ENCODE results near the gene PRR3. TPM values are rescaled to one million over a fixed set of nuclear protein-coding genes. Genes with fewer than 3 reads are reported as not detected.
A peak's percentile ranks its signal among the peaks of the same experiment; 100 is the strongest.

Gene PRR3
- total RNA-seq, 2 donors from 2014 or later, result 6.9 to 10.4 TPM

DNA sequence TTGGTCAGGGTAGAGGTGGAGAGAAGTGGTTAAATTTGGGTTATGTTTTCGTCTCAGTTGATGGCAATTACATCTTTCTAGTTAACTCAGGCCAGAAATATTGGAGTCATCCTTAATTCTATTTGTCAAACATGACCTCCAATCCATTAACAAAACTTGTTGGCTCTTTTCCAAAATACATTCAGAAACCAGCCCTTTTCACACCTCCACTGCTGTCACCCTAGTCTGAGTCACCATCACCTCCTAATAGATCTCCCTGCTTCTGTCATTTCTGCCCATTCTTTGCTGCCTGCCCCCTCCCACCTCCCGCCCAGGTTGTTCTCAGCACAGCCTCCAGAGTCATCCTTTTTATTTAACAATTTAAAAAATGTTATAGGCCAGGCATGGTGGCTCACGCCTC is 11.2 kb downstream of the PRR3 start:
- intact Hi-C loops (cut with DNase I), result no loop called here
- H3K27ac ChIP-seq, result no peak overlapping the region
- no peak for ATAC-seq
- no peaks in the 10 kb centered on the region for H3K9me3 ChIP-seq
- peaks cover 37% of the 10 kb centered on the region for H3K4me1 ChIP-seq
- WGBS, 2 donors, result 61% methylated on average over 3 of the region's 3 CpGs
- DNase-seq, result no peak
- H3K36me3 ChIP-seq (replicated peaks in 1 of 2; ENCODE audit: insufficient read depth in 1 of 2, low read depth in 2 of 2), result no peaks in the 10 kb centered on the region
- no peaks in the 10 kb centered on the region for H3K27me3 ChIP-seq
- TF ChIP-seq, protein P1, sequence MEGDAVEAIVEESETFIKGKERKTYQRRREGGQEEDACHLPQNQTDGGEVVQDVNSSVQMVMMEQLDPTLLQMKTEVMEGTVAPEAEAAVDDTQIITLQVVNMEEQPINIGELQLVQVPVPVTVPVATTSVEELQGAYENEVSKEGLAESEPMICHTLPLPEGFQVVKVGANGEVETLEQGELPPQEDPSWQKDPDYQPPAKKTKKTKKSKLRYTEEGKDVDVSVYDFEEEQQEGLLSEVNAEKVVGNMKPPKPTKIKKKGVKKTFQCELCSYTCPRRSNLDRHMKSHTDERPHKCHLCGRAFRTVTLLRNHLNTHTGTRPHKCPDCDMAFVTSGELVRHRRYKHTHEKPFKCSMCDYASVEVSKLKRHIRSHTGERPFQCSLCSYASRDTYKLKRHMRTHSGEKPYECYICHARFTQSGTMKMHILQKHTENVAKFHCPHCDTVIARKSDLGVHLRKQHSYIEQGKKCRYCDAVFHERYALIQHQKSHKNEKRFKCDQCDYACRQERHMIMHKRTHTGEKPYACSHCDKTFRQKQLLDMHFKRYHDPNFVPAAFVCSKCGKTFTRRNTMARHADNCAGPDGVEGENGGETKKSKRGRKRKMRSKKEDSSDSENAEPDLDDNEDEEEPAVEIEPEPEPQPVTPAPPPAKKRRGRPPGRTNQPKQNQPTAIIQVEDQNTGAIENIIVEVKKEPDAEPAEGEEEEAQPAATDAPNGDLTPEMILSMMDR (IDR thresholded peaks at IDR 0.05), result no peak
- no peak for TF ChIP-seq POLR2A (IDR thresholded peaks at IDR 0.05)
- no peak overlapping the region for H3K4me3 ChIP-seq

DNA sequence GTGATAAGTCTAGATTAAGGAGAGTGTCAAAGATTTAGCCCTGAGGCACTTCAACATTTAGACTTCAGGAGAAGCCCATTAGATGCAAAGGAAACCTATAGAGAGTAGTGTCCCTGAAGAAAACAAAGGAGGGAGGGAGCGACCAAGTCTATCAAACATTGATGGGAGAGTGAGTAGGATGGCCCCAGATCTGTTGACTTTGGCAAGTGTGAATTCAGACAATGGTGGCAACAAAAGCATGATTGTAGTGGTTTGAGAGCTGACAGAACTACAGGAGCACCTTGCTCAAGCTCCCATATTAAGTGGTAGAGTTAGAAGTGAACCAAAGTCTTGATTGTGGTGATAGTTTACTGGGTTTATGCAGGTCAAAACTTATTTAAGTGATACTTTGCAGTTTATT is 13.2 kb downstream of the PRR3 start:
- intact Hi-C loops (cut with DNase I), result no loop called here
- H3K27ac ChIP-seq, result peak overlapping the region in 3 of 4 donors; percentile 70 to 94 (median 88)
- TF ChIP-seq, protein P1 (IDR thresholded peaks at IDR 0.05), result no peak
- no peak for TF ChIP-seq POLR2A (IDR thresholded peaks at IDR 0.05)
- ATAC-seq (no peak), DNase-seq (no peak)
- peaks cover 48% of the 10 kb centered on the region for H3K4me1 ChIP-seq
- peak overlapping the region; percentile 45 to 62 for H3K4me3 ChIP-seq
- 26 to 32% methylated on average over 1 of the region's 1 CpG for WGBS, 2 donors
- H3K9me3 ChIP-seq, result no peaks in the 10 kb centered on the region
- no peaks in the 10 kb centered on the region for H3K27me3 ChIP-seq
- no peaks in the 10 kb centered on the region for H3K36me3 ChIP-seq (replicated peaks in 1 of 2; ENCODE audit: insufficient read depth in 1 of 2, low read depth in 2 of 2)

DNA sequence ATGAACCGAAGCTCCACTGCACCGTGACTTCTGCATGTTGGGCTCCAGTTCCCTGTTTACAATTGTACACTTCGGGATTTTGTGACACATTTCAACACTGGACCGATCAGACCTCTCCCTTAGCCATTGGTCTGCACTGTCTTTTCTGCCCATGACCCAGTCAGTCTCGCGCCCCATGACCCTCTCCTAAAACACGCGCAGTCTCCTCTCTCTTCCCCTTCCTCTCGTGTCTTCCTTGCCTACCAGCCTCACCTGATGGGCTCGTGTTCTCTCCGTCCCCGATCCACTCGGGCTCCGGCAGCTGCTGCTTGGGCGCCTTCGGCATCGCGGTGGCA is 13.6 kb downstream of the PRR3 start:
- Histone ChIP-seq H3K27me3 (no peaks in the 10 kb centered on the region), H3K27ac (peak overlapping the region; percentile 49 to 94 (median 79)), H3K4me3 (peak overlapping the region; percentile 45 to 62), H3K36me3 (replicated peaks in 1 of 2; ENCODE audit: insufficient read depth in 1 of 2, low read depth in 2 of 2) (no peaks in the 10 kb centered on the region), H3K4me1 (peaks cover 47% of the 10 kb centered on the region), H3K9me3 (no peaks in the 10 kb centered on the region)
- DNase-seq (peak in 1 of 4 donors; percentile 38), ATAC-seq (peak; percentile 30)
- TF ChIP-seq POLR2A (IDR thresholded peaks at IDR 0.05), result no peak
- TF ChIP-seq, protein P1 (IDR thresholded peaks at IDR 0.05), result no peak
- 1% methylated on average over 18 of the region's 18 CpGs for WGBS, 2 donors
- intact Hi-C loops (cut with DNase I), result no loop called here

DNA sequence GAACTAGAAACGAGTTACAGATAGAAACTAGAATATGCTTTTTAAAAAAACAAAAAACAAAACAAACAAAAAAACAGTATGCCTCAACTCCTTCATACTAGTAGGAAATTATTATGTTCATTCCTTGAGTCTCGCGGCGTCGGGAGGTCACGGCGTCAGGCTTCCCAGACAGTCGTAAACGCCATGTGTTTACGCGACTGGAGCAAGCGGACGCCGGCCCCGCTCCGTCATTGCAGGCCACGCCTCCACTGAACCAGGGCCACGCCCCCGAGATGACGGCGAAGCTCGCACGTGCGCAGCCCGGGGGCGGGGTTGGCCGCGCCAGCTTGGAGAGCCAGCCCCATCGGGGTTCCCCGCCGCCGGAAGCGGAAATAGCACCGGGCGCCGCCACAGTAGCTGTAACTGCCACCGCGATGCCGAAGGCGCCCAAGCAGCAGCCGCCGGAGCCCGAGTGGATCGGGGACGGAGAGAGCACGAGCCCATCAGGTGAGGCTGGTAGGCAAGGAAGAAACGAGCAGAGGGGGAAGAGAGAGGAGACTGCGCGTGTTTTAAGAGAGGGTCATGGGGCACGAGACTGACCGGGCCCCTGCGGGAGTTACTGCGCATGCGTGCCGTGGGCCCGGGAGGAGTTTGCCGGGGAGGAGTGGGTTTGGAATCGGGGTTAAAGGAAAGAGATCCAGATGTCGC is 14.1 kb downstream of the PRR3 start, which contains the start of gene ABCF1:
Gene ABCF1 (plus strand): TSS at position 368 of the 687 bp plus-strand sequence. CDS start 46 bp downstream, at position 414.
- DNase-seq, result peak; percentile 98 to 99 (median 99)
- ATAC-seq, result peak; percentile 98
- H3K27me3 ChIP-seq, result no peaks in the 10 kb centered on the region
- peak within 1 kb of the TSS; percentile 47 to 62 for H3K4me3 ChIP-seq
- TF ChIP-seq, protein P1 (IDR thresholded peaks at IDR 0.05), result no peak
- TF ChIP-seq POLR2A (IDR thresholded peaks at IDR 0.05), result peak; percentile 75 to 92 (median 88)
- no peaks in the 10 kb centered on the region for H3K9me3 ChIP-seq
- no peaks in the 10 kb centered on the region for H3K36me3 ChIP-seq (replicated peaks in 1 of 2; ENCODE audit: insufficient read depth in 1 of 2, low read depth in 2 of 2)
- peaks cover 42% of the 10 kb centered on the region for H3K4me1 ChIP-seq
- 0 to 1% methylated on average over 38 to 59 of the region's 59 CpGs for WGBS, 2 donors
- H3K27ac ChIP-seq, result peak within 1 kb of the TSS; percentile 70 to 94 (median 84)
- intact Hi-C loops (cut with DNase I), result no loop called here

DNA sequence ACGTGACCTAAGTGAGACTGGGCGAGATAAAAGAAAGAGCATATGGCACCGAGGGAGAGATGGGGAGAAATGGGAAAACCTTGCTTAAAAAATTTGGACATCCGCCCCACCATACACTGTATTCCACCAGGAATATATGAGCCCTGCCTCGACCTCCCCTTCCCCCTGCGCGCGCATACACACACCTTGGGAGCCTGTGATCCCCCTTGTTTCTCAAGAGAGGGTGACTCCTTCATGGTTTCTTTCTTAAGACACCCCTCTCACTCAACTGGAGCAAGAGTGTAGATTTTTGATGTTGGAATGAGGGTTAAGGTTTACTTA is 14.6 kb downstream of the PRR3 start:
- Histone ChIP-seq H3K27me3 (no peaks in the 10 kb centered on the region), H3K36me3 (replicated peaks in 1 of 2; ENCODE audit: insufficient read depth in 1 of 2, low read depth in 2 of 2) (no peaks in the 10 kb centered on the region), H3K27ac (peak overlapping the region; percentile 70 to 94 (median 84)), H3K4me3 (peak overlapping the region; percentile 47 to 62), H3K9me3 (no peaks in the 10 kb centered on the region), H3K4me1 (peaks cover 41% of the 10 kb centered on the region)
- no peak for ATAC-seq
- DNase-seq, result no peak
- TF ChIP-seq, protein P1 (IDR thresholded peaks at IDR 0.05), result no peak
- TF ChIP-seq POLR2A (IDR thresholded peaks at IDR 0.05), result no peak
- 1 to 2% methylated on average over 8 of the region's 8 CpGs for WGBS, 2 donors
- intact Hi-C loops (cut with DNase I), result no loop called here

Measured in body of pancreas (tissue), 4 donors.